Endometrial microvascular endothelial cells (primary cell): ENCODE data around the gene PLEKHM3. TPM values are rescaled to one million over a fixed set of nuclear protein-coding genes. Genes with fewer than 3 reads are reported as not detected.
"Not testable (repeated sequence)": the region's sequence is repeated elsewhere in the genome, so short reads cannot be mapped to it uniquely, and the experiment has no call there.

Source experiments
- in situ Hi-C: cut with HindIII; loops from 2 replicates; pipeline ENCODE4 v1.10.0; 2017; ENCODE audit warnings: low sequenced_read_pairs, low pct_unique_long_range_greater_than_20kb; ENCODE audit errors: inconsistent ontology term
- total RNA-seq: library from RNA; depleted of rRNA; stranded (reverse); fragments of >200 nt; gene quantifications from one replicate; pipeline ENCODE4 v1.2.3, GENCODE V29; 2015; ENCODE audit errors: inconsistent ontology term

Gene PLEKHM3
- total RNA-seq, 1 donor from 2014 or later = 3.3 TPM

DNA sequence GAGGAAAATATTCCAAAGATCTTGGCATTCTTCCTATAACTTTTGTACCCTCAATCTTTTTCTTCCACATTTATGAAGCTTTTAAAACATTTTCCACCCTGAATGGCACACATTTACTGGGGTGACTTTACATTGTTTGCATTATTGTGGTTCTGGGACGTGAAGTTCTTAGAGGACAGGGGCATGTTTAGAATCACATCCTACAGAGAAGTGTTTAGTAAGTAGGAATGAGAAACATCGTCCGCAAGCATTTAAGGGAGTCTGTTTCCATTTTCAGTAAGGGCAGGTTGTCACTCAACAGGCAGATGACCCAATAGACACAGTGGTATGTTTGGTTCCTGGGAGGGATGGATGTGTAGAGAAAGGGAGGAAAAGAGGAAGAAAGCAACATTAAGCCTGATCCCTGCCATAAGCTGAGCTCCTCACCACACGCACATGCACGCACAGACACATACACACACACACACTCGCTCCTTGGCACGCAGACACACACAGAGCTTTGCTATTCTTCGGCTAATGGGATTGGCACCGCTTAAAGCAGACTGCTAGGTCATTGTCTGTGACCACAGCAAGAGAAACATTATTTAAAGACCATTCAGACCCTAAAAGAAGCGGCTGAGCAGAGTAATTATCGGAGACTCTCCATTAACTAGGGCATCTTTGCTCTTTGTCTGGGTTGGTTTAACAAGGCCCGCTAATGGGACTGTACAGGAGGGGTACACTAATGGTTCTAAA lies 14.2 kb upstream of the PLEKHM3 start:
- in situ Hi-C loops = no loop called here

DNA sequence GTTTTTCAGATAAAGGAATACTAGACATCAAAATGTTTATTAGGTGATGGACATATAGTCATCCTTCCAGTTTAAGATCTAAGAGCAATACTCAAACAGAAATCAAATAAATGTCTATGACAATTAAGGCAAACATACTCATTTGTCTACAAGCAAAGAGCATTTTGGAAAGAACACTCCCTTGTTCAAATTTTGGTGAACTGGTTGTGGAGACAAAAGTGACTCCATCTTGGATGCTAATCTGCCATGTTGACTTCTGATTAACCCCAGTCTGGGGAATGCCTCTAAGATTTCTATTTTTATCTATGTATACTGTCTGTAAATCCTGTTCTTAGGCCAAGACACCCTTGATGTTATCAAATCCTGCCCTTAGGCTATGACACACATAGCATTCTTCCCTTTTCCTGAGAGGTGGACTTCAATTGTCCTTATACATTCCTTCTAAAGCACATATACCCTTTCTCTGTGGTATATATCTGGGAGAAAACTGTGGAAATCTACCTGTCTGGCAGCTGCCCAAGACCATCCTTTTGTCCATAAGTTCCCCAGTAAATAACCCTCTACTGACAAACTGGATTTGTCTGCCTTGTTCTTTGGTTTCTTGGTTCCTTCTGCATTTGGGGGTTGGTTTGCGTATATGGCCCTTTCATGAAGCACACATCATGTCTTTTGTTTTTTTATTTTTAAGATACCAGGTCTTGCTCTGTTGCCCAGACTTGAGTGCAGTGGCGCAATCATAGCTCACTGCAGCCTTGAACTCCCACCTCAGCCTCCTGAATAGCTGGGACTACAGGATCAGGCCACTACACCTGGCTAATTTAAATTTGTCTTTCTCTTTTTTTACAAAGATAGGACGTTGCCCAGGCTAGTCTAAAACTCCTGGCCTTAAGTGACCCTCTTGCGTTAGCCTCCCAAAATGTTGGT lies 12.5 kb upstream of the PLEKHM3 start:
- in situ Hi-C loops = no loop called here

DNA sequence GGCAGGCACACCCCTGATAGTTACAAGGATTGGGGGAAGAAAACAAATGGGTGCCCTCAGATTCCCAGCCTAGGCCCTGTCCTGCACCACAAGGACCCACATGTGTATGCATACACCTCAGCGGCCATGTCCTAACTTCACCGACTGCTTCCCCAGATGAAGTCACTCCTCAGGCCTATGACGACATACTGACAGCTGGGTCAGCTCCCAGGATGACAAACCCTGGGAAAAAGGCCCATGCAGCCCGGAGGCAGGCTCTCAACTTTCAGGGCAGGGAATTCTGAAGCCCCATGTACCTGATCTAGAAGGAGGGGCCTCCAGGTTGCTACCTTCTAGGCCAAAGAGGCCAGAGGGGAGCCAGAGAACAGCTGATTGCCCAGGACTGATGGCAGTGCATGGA lies 11.0 kb upstream of the PLEKHM3 start:
- in situ Hi-C loops = no loop called here

DNA sequence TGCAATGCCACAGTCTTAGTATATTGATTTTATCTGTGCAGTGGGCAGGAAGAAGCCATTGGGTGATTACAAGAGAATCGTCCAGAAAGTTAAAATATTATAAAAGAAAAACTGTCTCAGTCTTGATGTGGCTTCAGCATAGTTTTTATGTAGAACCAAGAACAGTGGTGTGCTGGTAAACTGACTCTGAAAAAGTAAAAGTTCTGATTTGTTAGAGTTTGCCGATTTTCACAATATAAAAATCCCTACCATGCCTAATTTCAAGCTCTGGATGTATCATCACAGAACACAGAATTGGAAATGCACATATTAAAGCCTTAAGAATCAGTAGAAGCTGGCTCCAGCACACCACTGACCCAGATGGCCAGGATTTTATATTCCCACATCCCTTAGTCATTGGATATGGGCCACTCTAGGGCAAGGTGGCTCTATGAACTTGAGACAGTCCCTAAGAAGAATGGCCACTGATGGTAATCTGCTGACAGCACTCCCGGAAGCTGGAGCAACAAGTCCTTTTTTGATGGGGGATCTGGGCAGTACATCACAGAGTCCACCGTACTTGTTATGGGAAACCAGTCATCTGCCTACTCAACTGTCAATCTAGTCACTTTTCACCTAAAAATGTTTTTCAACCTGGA lies 9.3 kb upstream of the PLEKHM3 start:
- in situ Hi-C loops = no loop called here

DNA sequence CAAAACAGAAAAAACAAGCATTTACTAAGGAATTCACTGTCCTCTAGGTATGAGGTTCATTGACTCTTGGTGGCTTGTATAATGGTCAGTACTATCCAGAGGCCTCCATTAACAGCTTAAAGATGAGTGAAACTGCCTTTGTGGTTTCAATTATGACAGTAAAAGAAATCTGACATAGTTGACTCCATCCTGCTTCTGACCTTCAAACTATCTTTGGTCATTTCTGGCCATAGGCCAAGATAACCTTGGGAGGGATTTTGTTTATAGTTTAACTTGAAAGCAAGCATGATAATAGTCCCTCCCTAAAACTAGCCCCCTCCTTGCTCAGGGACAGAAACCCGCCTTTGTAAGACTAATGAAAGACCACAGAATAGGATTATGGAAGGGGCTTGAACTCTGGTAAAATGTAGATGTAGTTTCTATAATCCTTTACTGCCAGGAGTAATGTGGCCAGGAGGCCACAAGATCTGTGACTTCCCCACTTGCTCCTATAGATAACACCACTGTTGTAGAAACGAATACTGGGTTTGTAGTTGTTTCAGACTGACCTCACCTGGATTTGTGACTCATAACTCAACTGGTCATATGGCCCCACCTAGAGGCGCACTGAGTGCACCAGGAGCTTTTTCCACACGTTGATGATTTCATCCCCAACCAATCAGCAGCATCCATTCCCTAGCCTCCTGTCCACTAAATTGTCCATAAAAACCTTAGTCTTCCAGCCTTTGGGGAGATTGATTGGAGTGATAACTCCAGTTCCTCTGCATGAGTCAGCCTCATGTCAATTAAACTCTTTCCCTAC lies 8.6 kb upstream of the PLEKHM3 start:
- in situ Hi-C loops = no loop called here

DNA sequence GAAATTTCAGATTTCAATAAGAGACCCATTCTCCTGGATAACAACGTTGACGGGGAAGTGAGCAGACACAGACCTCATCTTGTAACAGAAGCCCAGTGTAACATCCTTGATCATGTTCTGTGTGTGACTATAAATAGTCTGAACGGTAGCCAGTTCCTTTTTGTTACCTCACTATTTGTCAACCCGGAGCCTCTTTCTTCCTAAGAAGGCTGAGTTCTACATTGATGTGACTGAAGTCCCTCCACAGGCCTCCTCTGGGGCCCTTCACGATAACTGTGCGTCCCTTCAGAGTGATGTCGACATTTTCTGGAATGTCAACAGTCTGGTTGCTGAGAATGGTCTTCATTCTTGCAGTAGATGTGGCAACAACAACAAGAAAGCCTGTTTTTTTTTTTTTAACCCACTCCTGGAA lies 6.3 kb upstream of the PLEKHM3 start:
- in situ Hi-C loops = no loop called here

DNA sequence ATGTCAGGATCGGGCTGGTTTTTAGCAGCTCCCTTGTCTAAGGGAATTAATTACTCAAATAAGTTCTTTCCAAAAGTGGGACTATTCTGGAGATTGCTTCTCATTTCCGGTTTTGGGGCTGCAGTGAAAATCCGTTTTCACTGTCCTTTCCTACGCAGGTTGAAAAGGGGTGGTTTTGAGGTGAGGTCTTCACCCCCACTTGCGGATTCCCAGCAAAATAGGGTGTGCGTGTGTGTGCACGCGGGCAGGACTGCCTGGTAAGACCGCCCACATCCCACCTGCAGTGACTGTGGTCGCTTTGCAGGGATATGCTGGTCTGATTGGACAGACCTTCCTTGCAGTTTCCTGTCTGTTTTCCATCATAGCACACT lies 472 bp upstream of the PLEKHM3 start:
- in situ Hi-C loops = no loop called here

DNA sequence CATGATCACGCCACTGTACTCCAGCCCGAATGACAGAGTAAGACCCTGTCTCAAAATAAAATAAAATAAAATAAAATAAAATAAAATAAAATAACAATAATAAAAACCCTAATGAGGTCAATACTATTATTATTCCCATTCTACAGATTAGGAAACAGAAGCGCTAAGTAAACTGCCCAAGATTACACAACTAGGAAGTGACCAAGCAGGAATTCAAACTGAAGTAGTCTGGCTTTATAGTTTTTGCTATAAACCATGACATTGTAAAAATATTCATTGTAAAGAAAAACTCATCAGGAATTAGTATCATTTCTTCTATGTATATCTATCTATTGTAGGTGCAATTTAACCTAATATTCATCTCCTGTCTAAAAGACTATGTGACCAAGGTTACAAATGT lies 1.2 kb downstream of the PLEKHM3 start:
- in situ Hi-C loops = no loop called here

DNA sequence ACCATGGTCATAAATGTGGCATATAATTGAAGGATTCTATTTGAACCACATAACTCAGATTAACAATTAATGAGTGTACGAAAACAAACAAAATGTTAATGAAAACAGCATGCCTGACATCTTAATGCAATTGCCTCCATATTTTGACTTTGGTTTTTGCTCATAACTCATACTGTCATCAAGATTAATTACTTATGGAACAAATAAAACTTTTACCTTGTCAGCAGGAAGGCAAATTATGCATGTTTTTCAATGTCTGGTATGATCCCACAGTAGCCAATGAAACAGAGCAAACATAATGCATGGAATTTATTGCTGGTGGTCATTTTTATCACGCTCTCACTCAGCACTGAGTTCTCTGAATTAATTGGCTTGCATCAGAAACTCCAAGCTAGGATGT lies 5.1 kb downstream of the PLEKHM3 start:
- in situ Hi-C loops = no loop called here

DNA sequence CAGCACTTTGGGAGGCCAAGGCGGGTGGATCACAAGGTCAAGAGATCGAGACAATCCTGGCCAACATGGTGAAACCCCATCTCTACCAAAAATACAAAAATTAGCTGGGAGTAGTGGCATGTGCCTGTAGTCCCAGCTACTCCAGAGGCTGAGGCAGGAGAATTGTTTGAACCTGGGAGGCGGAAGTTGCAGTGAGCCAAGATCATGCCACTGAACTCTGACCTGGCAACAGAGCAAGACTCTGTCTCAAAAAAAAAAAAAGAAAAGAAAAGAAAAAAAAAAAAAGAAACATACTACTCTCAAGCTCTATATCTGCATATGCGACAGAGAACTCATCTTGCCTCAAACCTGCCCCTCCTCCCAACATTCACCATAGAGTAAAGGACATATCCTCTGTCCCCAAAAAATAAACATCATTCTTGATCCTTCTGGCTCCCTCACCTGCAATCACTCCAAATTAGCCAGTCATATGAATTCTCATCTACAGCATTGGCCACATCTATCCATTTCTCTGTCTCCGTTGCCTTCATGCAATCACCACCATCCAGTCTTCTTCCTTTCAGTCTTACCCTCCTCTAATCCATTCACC lies 7.1 kb downstream of the PLEKHM3 start:
- in situ Hi-C loops = not testable (repeated sequence)

DNA sequence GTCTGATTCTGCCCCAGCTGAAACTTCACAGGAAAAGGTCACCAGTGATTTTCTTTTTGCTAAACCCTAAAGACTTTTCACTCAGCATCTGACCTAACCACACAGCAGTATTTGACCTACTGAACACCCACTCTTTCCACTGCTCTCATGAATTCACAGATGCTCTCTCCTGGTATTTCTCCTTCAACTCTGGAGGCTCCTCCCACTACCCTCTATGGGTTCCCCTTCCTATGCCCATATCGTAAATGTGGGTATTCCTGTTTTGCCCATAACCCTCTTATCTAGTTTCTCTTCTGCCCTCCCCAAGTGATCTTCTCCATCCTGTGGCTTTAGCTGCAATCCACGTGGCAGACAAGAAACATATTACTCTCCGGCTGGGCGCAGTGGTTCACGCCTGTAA lies 7.6 kb downstream of the PLEKHM3 start:
- in situ Hi-C loops = no loop called here

DNA sequence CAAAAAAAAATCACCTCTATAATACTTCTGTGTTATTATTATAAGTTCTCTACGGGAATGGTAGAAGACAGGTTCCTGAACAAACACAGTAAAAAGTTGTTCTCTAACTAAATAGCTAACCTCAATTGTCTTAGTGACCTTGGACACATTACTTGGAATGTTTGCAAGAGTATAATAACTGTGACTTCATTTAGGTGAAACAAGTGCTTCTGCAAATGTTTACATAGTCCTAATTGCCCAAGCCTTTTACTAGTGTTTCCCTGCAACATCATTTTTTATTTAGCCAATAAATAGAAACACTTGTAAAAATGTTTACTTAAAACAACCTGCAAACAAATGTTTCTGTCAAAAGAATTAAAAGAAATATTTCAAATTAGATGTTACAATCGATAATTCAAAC lies 9.9 kb downstream of the PLEKHM3 start:
- in situ Hi-C loops = no loop called here

DNA sequence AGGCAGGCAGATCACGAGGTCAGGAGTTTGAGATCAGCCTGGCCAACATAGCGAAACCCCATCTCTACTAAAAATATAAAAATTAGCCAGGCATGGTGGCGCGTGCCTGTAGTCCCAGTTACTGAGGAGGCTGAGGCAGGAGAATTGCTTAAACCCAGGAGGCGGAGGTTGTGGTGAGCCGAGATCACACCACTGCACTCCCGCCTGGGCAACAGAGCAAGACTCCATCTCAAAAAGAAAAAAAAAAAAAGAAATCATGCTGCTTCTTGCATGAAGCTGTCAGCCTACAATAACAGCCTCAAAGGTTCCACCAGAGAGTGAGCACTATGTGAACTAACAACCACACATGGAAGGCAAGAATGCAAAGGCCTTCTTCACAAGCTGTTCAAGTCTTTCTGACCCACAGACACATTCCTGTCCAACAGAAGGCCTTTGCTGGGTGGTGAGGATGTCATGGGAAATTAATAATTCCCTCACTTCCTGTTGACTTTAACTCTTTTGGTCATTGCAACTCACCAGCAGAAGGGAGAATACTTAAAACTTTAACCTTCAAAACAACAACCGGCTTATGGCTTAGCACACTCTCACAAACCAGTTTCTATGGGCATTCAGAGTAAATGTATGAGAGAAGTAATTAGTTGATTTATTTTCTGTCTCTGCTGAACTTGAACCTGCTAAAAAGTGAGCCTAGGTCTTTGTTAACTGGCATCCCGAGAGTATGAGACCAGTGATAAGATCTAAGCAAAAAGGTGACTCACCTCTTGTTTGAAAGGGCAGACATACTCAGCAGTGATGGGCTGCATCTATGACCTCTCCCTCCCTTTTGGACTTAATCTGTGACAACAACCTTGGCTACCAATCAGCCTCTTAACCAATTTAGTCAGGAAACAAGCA lies 11.8 kb downstream of the PLEKHM3 start:
- in situ Hi-C loops = no loop called here

DNA sequence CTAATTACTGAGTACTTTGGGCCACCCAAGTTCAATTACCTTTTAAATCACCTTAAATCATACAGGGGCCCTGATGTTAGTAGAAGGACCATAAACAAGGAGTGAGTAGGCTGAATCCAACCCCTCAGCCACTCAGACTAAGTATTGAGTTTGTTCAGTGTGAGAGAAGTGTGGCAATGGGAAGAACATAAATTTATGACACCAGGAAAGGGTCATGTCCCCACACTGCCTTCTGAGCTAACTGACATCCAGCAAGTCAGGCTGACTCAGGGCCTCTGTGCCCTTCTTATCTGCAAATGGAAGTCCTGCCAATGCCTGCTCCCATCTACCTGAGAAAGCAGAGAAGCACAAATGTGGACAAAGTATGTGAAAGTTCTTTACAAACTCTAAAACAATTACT lies 12.9 kb downstream of the PLEKHM3 start:
- in situ Hi-C loops = no loop called here

DNA sequence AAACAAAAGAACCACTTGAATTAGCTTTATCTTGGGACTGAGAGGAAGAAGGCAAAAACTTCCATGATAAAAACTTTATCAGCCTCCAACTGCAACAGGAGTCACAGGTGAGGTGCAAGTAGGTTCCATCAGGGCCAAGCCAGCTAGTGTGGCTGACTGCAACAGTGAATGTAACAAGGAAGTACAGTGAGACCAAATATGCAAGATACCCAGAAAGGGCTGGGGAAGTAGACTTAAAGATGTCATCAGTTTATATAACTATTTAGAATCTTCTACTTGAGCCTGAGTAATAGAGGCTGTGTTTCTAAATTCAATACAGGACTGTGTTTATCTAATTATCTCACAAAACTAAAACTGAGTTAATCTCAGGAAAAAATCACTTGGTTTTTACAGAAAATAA lies 14.8 kb downstream of the PLEKHM3 start:
- in situ Hi-C loops = no loop called here

DNA sequence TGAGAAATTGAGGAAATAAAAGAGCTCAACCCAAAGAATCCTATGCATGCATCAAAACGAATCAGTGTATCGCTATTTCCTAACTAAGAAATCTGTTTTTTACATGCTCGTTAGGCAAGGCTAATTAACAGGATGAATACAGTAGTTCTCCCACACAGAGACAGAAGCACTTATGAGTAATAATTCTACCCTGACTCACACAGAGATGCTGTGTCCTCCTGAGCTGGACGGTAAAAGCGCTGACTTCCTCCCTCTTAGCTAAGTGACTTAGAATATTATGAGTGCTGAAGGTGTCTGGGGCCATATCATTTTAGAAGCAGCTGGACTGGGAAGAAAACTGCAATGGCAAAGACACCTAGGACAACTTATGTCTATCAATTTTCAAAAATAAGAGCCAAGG lies 18.5 kb downstream of the PLEKHM3 start:
- in situ Hi-C loops = no loop called here

DNA sequence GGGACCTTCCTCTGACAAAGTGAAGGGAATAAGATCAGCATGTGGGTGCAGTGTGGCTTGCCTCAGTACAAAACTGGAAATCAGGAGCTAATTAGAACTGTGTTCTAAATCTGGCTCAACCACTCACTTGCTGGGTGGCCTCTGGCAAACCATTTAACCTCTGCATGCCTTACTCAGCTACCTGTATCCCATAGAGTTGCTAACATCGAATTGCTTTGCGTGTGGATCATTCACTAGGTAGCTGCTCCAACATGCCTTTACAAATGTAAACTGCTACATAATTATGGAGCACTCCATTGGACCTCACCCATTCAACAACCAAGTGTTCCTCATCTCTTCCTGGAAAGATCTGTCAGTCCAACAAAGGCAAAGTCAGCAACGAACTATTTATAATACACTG lies 19.0 kb downstream of the PLEKHM3 start:
- in situ Hi-C loops = no loop called here

DNA sequence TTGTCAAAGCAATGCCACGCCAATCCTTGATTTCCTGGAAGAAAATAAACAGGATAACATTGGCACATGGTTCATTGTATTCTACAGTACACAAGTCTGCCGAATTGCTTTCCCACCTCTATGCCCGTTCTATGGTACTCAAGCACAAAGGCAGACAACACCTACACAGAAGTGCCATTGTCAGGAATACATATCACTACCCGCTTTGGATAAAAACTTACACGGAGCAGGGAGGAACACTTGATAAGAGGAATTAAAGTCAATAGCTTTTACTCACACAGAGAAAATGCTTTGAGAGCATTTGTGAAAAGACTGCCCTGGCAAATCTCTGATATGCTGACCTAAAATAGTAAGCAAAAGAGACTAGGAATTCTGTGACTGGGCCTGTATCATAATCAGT lies 23.4 kb downstream of the PLEKHM3 start:
- in situ Hi-C loops = no loop called here
